WTC11 (cell line): ENCODE results near the gene EXOC4.

Experiments
- CBFB ChIP-seq: sonication (generic); formaldehyde crosslinking; IDR thresholded peaks from 2 replicates; pipeline ENCODE4 v1.8.1; 2022; ENCODE audit warnings: mild to moderate bottlenecking, low read depth, missing genetic modification reagents
- FOXJ3 ChIP-seq: sonication (generic); formaldehyde crosslinking; IDR thresholded peaks from 2 replicates; pipeline ENCODE4 v1.9.0; 2021; ENCODE audit warnings: missing genetic modification reagents, mild to moderate bottlenecking, borderline replicate concordance
- MXD4 ChIP-seq: fragments of 250-450 bp; sonication (Bioruptor Pico); IDR thresholded peaks from 2 replicates; pipeline ENCODE4 v1.8.0; 2021; ENCODE audit warnings: mild to moderate bottlenecking, moderate library complexity, borderline replicate concordance
- TCF7 ChIP-seq: sonication (generic); formaldehyde crosslinking; IDR thresholded peaks from 2 replicates; pipeline ENCODE4 v1.8.0; 2022; ENCODE audit warnings: mild to moderate bottlenecking, low read depth, missing genetic modification reagents, moderate library complexity
- ZBTB21 ChIP-seq: sonication (generic); formaldehyde crosslinking; IDR thresholded peaks from 2 replicates; pipeline ENCODE4 v1.8.1; 2023; ENCODE audit warnings: mild to moderate bottlenecking, missing genetic modification reagents, borderline replicate concordance
- ZMAT4 ChIP-seq: fragments of 250-450 bp; sonication (Bioruptor Pico); IDR thresholded peaks from 2 replicates; pipeline ENCODE4 v1.9.0; 2021; ENCODE audit warnings: mild to moderate bottlenecking
- ZNF138 ChIP-seq: sonication (generic); formaldehyde crosslinking; conservative IDR thresholded peaks from 2 replicates; pipeline ENCODE4 v1.8.1; 2022; ENCODE audit warnings: mild to moderate bottlenecking, moderate library complexity, missing genetic modification reagents
- ZNF263 ChIP-seq: sonication (generic); formaldehyde crosslinking; IDR thresholded peaks from 2 replicates; pipeline ENCODE4 v1.8.1; 2022; ENCODE audit warnings: low read depth, mild to moderate bottlenecking, moderate library complexity, missing genetic modification reagents
- TF ChIP-seq, protein P1 (sequence below): fragments of 200-600 bp; IDR thresholded peaks from 2 replicates; pipeline ENCODE4 v1.8.0; 2022; ENCODE audit warnings: antibody characterized with exemption
- TF ChIP-seq, protein P2 (sequence below): sonication (generic); formaldehyde crosslinking; conservative IDR thresholded peaks from 2 replicates; pipeline ENCODE4 v1.8.1; 2022; ENCODE audit warnings: mild to moderate bottlenecking, missing genetic modification reagents

GRCh38 chr7:133481676-133482075 lies 228.8 kb downstream of the EXOC4 start:
- TF ChIP-seq, protein P1, sequence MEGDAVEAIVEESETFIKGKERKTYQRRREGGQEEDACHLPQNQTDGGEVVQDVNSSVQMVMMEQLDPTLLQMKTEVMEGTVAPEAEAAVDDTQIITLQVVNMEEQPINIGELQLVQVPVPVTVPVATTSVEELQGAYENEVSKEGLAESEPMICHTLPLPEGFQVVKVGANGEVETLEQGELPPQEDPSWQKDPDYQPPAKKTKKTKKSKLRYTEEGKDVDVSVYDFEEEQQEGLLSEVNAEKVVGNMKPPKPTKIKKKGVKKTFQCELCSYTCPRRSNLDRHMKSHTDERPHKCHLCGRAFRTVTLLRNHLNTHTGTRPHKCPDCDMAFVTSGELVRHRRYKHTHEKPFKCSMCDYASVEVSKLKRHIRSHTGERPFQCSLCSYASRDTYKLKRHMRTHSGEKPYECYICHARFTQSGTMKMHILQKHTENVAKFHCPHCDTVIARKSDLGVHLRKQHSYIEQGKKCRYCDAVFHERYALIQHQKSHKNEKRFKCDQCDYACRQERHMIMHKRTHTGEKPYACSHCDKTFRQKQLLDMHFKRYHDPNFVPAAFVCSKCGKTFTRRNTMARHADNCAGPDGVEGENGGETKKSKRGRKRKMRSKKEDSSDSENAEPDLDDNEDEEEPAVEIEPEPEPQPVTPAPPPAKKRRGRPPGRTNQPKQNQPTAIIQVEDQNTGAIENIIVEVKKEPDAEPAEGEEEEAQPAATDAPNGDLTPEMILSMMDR, result no peak
- TF ChIP-seq MXD4 (CRISPR knock-in tag) (no peak), TCF7 (CRISPR knock-in tag) (no peak), ZMAT4 (no peak), FOXJ3 (CRISPR knock-in tag) (no peak), ZBTB21 (CRISPR knock-in tag) (no peak), ZNF263 (CRISPR knock-in tag) (no peak), ZNF138 (CRISPR knock-in tag) (no peak), CBFB (CRISPR knock-in tag) (no peak)
- TF ChIP-seq, protein P2, sequence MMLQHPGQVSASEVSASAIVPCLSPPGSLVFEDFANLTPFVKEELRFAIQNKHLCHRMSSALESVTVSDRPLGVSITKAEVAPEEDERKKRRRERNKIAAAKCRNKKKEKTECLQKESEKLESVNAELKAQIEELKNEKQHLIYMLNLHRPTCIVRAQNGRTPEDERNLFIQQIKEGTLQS, result no peak
